T-helper 2 cell treated with Interferon-gamma antibody and Interleukin-4, amounts not matched to agents 100 ng/mL and 5 ng/mL, for 36 hours (primary cell): Measurements from ENCODE around the gene WDFY4. TPM values are rescaled to one million over a fixed set of nuclear protein-coding genes. Genes with fewer than 3 reads are reported as not detected.

Source experiments
- intact Hi-C: fragments of 100-400 bp; cut with micrococcal nuclease; formaldehyde crosslinking; loops from one replicate; pipeline ENCODE4 v1.15.1; 2023
- total RNA-seq: library from RNA; stranded (reverse); gene quantifications from 2 replicates; pipeline ENCODE4 v1.2.3, GENCODE V29; 2022

Gene WDFY4
- total RNA-seq, 1 donor from 2014 or later: 1.00 TPM

DNA sequence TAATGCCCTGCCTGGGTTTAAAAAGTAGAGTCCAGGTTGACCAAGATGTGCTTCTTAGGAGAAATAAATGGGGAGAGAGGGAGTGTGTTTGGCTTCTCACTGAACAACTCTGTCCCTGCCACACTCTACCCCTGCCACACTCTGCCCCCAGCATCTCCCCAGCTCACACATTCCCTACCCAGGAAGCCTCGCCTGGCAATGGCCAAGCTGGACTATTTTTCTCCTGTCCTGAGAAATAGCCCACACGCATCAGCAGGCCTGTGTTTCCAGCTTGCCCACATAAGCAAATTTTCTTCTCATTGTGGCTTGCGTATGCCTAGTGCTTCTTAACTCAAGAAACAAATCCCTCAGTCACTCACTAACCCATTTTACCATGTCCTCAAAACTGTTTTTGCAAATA is 253.1 kb downstream of the WDFY4 start:
- intact Hi-C loops: no loop called here

- intact Hi-C loops: no loop called here
Measured at GRCh38 chr10:48938281-48938680, 253.6 kb downstream of the WDFY4 start.

DNA sequence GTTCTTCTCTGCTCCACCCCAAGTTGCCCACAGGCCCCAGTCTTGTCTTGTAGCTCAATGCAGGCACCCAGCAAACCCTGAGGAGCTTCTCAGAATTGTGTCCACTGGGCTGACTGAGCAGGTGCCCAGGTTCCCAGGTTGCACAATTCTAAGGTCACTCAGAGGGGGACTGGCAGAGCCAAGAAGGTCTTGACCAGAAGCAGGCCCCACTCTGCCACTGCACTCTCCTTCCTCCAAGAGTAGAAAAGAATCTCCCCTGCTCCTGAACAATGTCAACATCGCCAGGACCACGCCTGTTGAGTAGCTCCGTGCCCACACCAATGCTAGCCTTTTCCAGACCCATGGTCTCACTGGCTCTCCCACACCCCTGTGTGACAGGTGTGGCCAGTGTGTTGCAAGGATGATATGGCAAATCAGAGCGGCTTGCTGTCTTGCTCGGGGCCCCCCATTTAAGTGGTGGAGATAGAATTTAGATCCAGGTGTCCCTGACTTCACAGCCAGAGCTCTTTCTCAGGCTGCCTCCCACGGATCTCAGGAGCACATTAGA is 254.4 kb downstream of the WDFY4 start:
- intact Hi-C loops: no loop called here

DNA sequence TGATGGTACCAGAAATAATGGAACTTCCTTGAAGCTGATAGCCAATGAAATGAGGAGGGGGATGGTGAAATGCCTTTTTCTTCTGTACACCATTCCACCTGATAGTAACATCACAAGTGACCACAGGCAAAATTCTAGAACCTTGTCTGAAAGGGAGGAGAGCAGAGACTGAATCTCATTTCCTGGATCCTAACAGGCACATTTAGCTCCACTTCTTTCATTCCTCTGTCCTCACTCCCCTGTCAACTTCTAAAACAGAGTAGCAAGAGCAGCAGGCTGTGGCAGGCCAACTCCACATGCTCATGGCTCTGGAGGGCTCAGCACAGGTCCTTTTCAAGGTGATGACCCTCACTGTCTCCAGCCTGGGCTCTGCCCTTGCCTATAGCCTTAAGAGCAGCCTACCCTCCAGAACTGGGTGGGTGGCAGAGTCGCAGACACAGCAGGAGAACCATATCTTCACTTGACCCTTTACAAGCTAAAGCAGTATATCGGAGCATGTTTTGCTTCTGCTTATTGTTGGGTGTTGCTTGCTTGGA is 255.2 kb downstream of the WDFY4 start, which contains the start of gene LRRC18:
TSS of gene LRRC18 (minus strand) at position 51 of the 536 bp plus-strand sequence. CDS start 25,685 bp downstream, outside the sequence.
- intact Hi-C loops: no loop called here

DNA sequence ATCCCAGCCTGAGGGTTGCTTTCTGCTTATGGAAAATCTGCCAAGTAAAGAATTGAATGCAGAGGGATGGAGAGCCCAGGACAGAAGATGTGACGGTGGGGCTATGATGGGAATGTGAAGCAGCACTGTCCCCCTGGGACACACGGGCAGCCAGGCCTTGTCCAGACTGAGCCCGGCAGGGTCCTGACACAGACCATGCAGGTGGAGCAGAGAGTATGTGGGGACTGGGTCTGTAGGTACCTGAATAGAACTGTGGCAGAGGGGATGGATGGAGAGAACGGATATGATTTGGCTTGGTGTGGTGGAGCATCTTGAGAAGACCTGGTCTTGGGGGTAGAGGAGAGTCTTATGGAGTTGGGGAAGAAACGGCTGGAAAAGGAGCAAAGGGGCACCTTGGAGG is 255.7 kb downstream of the WDFY4 start:
- intact Hi-C loops: no loop called here

DNA sequence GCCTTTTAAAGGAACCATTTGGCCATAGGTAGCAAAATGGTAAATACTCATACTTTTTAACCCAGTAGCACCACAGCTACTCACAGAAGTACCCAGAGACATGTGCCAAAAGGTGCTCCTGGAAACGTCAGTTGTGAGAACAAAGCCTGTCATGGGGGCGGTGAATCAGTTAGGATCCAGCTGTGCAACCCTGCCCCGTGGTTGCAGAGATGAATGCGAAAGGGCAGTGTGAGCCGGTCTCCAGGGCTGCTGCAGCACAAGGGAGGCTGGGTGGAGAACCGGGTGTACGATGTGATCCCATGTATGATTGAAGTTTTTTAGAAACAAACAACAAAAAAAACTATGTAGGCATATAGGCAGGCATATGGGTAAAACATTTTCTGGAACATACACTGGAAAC is 256.3 kb downstream of the WDFY4 start:
- intact Hi-C loops: no loop called here

- intact Hi-C loops: no loop called here
Measured at GRCh38 chr10:48941427-48942075, 256.9 kb downstream of the WDFY4 start.

DNA sequence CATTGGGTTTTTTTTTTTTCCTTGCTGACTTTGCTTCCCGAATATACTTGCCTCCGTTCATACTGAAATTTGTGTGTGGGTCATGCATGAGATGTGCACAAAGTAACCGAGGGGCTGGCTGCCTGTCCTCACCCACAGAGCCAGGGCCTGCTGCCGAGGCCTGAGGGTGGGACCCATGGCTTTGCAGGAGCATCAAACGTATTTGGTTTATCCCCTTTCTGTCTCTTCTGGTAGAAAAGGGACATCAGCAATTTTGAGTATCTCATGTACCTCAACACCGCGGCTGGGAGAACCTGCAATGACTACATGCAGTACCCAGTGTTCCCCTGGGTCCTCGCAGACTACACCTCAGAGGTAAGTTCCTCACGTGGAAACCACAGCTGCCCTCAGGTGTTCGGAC is 258.4 kb downstream of the WDFY4 start:
- intact Hi-C loops: no loop called here

- intact Hi-C loops: no loop called here
Measured at GRCh38 chr10:48944171-48944570, 259.5 kb downstream of the WDFY4 start.

DNA sequence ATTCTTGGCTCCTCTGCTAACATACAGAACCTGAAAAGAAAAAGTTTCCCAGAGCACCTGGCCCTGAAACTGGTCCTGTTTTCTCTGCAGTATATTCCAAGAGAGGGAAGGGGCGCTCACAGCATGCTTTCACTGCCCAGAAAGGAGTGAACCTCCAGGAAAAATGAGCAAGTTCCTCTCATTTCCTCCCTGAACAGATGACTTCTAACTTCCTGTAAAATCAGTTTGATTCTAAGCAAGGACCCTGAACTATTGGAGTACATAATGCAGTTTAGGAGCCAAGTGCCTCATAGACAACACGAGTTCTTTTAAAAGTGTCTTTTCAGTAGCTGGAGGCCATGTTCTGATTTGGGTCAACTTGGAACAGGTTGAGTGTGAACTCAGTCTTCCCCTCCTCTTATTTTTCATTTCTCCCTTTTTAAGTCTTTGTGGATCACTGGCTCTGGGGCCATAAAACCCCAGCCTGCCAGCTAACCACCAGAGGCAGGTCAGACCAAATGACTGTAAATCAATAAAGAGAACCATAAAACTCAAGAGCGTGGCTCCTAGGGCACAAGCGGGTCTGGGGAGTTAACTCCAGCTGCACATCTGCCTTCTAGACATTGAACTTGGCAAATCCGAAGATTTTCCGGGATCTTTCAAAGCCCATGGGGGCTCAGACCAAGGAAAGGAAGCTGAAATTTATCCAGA is 260.9 kb downstream of the WDFY4 start:
- intact Hi-C loops: no loop called here

GRCh38 chr10:48946332-48946731 is 261.7 kb downstream of the WDFY4 start:
- intact Hi-C loops: no loop called here

GRCh38 chr10:48946891-48947500 is 262.3 kb downstream of the WDFY4 start:
- intact Hi-C loops: no loop called here

DNA sequence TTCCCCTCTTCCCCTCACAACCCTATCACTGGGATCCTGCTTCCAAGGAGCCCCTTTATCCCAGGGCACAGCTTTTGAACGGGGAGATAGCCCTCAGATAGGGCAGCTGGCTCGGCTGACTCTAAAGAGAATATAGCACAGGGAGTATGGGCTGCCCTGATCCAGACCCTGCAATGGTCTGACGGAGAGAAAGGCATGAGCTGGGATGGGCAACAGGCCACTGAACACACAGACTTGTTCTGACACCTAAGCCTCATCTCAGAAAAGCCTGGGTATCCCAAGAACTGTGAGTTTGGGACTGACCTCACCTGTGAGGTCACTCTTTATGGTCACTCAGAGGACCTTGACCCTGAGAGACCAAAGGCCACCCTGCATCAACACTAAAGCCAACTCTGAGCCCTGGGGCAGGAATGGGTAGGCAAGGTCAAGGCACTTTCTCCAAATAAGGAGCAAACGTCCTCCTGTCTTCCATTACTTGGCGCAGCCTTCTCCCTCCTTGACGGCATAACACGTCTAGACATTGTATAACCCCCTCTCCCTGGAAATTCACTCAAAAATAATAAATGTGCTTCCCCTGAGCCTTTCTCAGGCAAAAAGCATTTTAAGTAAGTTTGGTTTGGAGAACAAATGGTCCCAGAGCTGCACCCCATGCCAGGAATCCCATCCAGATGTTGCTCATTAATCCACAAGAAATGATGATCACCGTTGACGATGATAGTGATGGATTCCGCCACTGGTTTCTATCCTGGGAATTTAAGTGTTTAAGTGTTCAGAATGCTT is 263.2 kb downstream of the WDFY4 start:
- intact Hi-C loops: no loop called here

DNA sequence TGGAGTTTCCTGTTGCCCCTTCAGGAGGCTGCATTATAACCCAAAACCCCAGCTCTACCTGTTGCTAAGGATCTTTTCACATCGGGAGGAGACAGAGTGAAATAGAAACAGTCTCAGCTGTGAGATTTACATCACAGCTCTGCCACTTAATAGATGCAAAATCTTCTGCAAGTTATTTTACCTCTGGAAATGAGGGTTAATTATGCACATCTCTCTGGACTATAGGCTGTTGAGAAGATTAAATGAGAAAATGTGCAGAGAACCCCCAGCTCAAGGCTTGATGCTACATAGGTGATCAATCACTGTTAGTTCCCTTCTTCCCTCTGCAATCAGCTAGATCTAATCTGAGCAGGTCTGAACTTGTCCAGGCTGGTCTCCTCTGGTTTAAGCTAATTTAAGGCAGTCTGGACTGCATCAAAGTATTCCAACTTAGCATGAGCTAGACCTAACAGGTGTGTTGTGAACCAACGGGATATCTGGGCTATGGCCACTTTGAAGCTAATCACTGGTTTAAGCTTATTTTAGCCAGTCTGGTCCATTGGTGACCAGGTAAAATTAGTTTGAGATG is 263.9 kb downstream of the WDFY4 start:
- intact Hi-C loops: no loop called here

DNA sequence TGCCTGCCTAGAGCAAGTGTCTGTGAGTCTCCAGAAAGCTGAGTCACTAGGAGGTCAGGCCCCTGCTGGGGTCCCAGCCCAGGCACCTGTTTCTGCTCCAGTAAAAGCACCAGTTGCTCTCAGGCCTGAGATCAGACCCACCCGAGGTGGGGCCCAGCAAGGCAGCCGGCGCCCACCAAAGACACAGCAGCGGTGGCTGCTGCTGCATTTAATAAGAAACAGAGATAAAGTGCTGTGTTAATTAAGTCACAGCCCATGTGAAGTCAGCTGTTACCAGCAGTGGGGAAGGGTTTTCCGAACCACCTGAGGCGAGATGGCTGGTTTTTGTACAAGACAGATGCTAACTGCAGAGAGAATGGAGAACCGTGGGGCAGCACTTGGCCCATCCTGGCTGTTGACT is 267.0 kb downstream of the WDFY4 start:
- intact Hi-C loops: no loop called here

DNA sequence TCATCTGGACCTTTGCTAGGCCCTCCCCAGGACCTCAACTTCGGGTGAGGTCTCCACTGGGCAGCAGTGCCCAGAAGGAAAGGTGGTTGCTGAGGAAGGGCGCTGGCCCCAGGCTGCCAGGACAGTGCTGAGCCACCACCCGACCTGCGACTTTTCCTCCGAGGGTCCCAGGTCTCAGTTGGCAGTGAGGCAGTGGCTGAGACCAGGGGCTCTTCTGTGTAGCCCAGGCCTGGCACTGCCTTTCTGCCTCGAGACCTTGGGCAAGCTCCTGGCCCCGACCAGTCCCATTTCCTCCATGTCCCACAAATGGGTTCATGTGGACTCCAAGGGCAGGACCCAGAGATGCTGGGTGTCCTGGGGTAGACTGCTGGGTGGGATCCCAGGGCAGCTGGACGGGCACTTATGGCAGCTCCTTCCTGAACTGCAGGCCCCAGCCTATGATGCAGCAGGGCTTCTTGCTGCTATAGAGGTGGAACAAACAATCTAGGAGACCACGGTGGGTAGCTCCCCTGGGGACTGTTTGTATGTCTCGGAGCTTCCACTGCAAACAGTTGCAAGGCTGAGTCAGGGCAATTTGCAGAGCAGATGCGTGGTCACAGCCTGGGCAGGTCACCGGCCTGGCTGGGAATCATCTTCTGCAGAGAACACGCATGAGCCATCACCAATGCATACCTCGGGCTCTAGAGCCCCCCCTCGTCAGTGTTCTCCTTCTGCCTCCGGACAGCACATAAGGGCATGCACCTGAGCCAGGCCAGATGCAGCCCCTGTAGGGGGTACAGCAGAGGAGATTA is 272.9 kb downstream of the WDFY4 start:
- intact Hi-C loops: no loop called here

DNA sequence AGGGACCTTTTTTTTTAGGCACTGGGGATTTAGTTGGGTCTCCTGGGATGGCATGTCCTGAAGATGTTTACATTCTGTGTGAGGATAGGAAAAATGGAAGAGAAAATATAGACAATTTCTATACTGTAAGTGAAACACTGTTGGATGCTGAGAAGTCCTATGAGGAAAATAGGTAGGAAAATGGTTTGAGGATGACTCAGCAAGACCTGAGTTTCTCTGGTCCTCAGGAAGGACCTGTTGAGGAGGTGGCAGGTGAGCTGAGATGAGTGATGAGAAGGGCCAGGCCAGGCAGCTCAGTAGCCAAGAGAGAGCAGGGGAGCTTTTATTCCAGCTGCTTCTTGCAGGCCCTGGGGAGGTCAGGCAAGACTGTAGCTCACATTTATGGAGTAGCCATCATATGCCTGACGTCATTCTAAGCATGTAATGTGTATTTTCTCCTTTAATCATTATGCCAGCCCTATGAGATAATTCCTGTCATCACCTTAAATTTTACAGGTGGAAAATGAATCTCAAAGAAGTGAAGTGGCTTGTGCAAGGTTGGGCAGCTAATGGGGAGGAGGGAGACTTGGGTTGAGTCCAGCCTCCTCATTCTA is 274.0 kb downstream of the WDFY4 start:
- intact Hi-C loops: no loop called here

DNA sequence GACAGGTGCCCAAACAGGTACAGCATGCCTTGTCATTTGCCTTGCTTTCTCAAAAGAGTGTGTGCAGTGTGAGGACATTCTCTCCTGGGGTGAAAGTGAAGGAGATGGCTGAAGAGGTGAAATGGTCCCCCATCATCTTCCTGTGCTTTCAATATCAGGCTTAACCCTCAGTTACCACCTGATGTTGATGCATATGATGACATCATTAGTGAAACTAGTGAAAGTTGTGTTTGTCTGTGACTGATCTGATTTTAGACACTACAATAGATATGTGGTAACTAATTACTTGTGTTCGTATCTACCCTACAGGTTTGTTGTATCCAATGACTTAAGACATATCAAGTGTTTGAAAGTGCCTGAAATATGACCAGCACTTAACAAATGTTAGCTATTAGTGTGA is 279.4 kb downstream of the WDFY4 start:
- intact Hi-C loops: no loop called here

DNA sequence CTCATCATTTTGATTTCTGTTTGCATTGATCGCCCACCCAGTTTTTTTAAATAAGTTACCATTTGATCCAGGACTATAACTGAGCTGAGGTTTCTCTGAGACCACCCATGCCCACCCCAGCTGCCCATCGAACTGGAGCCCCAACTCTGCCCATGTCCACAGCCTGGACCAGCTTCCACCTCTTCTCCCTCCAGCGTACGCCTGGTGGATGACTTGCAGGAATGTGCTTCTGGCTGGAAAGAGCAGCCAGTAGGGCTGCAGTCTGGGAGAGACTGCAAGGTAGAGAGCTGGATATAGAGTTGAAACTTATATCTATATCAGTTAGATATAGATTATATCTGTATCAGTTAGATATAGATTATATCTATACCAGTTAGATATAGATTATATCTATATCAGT is 280.8 kb downstream of the WDFY4 start:
- intact Hi-C loops: no loop called here

DNA sequence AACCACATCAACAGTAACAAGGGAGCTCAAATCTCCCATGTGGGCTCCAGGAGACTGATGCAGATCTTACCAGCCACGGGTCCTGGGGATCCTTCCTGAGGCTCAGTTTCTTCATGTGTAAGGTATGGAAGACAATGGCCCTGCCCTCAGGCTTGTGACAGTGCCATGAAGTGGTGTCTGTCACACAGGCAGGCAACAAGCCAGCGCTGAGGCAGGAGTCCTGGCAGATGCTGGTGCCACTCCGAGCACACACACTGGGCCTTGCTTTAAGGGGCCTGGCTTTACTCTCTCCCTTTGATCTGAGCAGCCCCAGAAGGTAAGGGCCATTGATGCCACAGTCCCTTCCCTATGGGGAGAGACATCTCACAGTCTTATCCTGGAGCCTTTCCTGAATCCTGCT is 283.4 kb downstream of the WDFY4 start:
- intact Hi-C loops: no loop called here
